A549 (cell line): ENCODE results near the gene ITGA1.

Experiments
- CBX2 ChIP-seq: fragments of 200-600 bp; sonication (generic); IDR thresholded peaks from 2 replicates; pipeline ENCODE4 v1.6.1; 2016; ENCODE audit warnings: low read depth, mild to moderate bottlenecking, borderline replicate concordance
- CEBPB ChIP-seq, 2 experiments: fragments of >200 bp in 1 of 2; sonication (Bioruptor Twin) in 1 of 2; formaldehyde crosslinking in 1 of 2; IDR thresholded peaks; 2 replicates each; pipeline ENCODE4 v1.6.1; 2012 to 2016
- CHD2 ChIP-seq: fragments of 150-350 bp; IDR thresholded peaks from 2 replicates; pipeline ENCODE4 v1.6.1; 2014; ENCODE audit warnings: low read length; ENCODE audit not compliant: partially characterized antibody
- CTCF ChIP-seq: fragments of >200 bp; sonication (Bioruptor Twin); formaldehyde crosslinking; IDR thresholded peaks from 3 replicates; pipeline ENCODE4 v1.5.1; 2016
- ESRRA ChIP-seq: fragments of 150-350 bp; IDR thresholded peaks from 2 replicates; pipeline ENCODE4 v1.6.1; 2014; ENCODE audit warnings: mild to moderate bottlenecking, low read length, borderline replicate concordance
- JUN ChIP-seq, 2 experiments: fragments of >200 bp; sonication (Bioruptor Twin); formaldehyde crosslinking; IDR thresholded peaks; 2 replicates in 1 of 2; 3 replicates in 1 of 2; pipeline ENCODE4 v1.6.1; 2016 to 2017
- KDM1A ChIP-seq: fragments of 200-600 bp; sonication (generic); IDR thresholded peaks from 2 replicates; pipeline ENCODE4 v1.6.1; 2016; ENCODE audit warnings: low read depth, mild to moderate bottlenecking
- MAZ ChIP-seq: fragments of 150-350 bp; IDR thresholded peaks from 2 replicates; pipeline ENCODE4 v1.6.1; 2014; ENCODE audit warnings: antibody characterized with exemption, low read depth, low read length, borderline replicate concordance
- PBX3 ChIP-seq: IDR thresholded peaks from 2 replicates; pipeline ENCODE4 v1.6.1; 2012
- POLR2A ChIP-seq: IDR thresholded peaks from 2 replicates; pipeline ENCODE4 v1.6.1; 2012; ENCODE audit warnings: mild to moderate bottlenecking, low read length
- RAD21 ChIP-seq, 2 experiments: fragments of >200 bp in 1 of 2; sonication (Bioruptor Twin) in 1 of 2; formaldehyde crosslinking in 1 of 2; IDR thresholded peaks in 1 of 2; conservative IDR thresholded peaks in 1 of 2; 2 replicates in 1 of 2; 3 replicates in 1 of 2; pipeline ENCODE4 v1.6.1; 2012 to 2018; ENCODE audit warnings: inconsistent platforms in 1 of 2
- REST ChIP-seq: fragments of 200-600 bp; sonication (generic); IDR thresholded peaks from 2 replicates; pipeline ENCODE4 v1.6.1; 2016; ENCODE audit warnings: antibody characterized with exemption, mild to moderate bottlenecking, moderate library complexity
- RFX5 ChIP-seq: fragments of 450-650 bp; IDR thresholded peaks from 2 replicates; pipeline ENCODE4 v1.7.1; 2014; ENCODE audit warnings: antibody characterized with exemption, mild to moderate bottlenecking, moderate library complexity
- RNF2 ChIP-seq: fragments of 200-600 bp; sonication (generic); IDR thresholded peaks from 2 replicates; pipeline ENCODE4 v1.6.1; 2016; ENCODE audit warnings: low read depth, mild to moderate bottlenecking, antibody characterized with exemption, moderate library complexity, borderline replicate concordance

- TF ChIP-seq KDM1A, result no peak
- no peak for TF ChIP-seq CTCF
- TF ChIP-seq CHD2, result no peak
- no peak for TF ChIP-seq POLR2A
- no peak for TF ChIP-seq MAZ
- TF ChIP-seq JUN (IDR thresholded peaks at IDR 0.05), result no peak
- TF ChIP-seq REST, result no peak
- TF ChIP-seq CBX2, result no peak
- no peak for TF ChIP-seq PBX3
- no peak for TF ChIP-seq RNF2
- TF ChIP-seq RAD21 (conservative IDR thresholded peaks at IDR 0.05 in 1 of 2, IDR thresholded peaks at IDR 0.05 in 1 of 2), result no peak
- TF ChIP-seq CEBPB (IDR thresholded peaks at IDR 0.05), result no peak
- no peak for TF ChIP-seq RFX5
- TF ChIP-seq ESRRA, result no peak
These were observed 16.2 kb upstream of the ITGA1 start for GRCh38 chr5:52771343-52772039.
